ENCODE measurements around the gene AURKAIP1. TPM values are rescaled to one million over a fixed set of nuclear protein-coding genes. Genes with fewer than 3 reads are reported as not detected.

AURKAIP1 gene
- total and polyA plus RNA-seq, 2 of the 13 experiments (the other 11 are each of a cell fraction or from before 2014, with no cell fraction given), result 69.5 to 175 TPM

- TF ChIP-seq ZSCAN30 (CRISPR knock-in tag; IDR thresholded peaks at IDR 0.05), result no peak
- TF ChIP-seq PAF1 (CRISPR knock-in tag; IDR thresholded peaks at IDR 0.05), result no peak
- TF ChIP-seq, protein P1, sequence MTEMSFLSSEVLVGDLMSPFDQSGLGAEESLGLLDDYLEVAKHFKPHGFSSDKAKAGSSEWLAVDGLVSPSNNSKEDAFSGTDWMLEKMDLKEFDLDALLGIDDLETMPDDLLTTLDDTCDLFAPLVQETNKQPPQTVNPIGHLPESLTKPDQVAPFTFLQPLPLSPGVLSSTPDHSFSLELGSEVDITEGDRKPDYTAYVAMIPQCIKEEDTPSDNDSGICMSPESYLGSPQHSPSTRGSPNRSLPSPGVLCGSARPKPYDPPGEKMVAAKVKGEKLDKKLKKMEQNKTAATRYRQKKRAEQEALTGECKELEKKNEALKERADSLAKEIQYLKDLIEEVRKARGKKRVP (CRISPR knock-in tag; IDR thresholded peaks at IDR 0.05), result peak in 1 of 2 experiments; percentile 54; a peak in 1 of 4 replicates
- TF ChIP-seq TSC22D2 (CRISPR knock-in tag; IDR thresholded peaks at IDR 0.05; ENCODE audit: borderline replicate concordance), result no peak
- TF ChIP-seq, protein P2, sequence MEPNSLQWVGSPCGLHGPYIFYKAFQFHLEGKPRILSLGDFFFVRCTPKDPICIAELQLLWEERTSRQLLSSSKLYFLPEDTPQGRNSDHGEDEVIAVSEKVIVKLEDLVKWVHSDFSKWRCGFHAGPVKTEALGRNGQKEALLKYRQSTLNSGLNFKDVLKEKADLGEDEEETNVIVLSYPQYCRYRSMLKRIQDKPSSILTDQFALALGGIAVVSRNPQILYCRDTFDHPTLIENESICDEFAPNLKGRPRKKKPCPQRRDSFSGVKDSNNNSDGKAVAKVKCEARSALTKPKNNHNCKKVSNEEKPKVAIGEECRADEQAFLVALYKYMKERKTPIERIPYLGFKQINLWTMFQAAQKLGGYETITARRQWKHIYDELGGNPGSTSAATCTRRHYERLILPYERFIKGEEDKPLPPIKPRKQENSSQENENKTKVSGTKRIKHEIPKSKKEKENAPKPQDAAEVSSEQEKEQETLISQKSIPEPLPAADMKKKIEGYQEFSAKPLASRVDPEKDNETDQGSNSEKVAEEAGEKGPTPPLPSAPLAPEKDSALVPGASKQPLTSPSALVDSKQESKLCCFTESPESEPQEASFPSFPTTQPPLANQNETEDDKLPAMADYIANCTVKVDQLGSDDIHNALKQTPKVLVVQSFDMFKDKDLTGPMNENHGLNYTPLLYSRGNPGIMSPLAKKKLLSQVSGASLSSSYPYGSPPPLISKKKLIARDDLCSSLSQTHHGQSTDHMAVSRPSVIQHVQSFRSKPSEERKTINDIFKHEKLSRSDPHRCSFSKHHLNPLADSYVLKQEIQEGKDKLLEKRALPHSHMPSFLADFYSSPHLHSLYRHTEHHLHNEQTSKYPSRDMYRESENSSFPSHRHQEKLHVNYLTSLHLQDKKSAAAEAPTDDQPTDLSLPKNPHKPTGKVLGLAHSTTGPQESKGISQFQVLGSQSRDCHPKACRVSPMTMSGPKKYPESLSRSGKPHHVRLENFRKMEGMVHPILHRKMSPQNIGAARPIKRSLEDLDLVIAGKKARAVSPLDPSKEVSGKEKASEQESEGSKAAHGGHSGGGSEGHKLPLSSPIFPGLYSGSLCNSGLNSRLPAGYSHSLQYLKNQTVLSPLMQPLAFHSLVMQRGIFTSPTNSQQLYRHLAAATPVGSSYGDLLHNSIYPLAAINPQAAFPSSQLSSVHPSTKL (CRISPR knock-in tag; IDR thresholded peaks at IDR 0.05), result peak; percentile 94
- TF ChIP-seq, protein P3, sequence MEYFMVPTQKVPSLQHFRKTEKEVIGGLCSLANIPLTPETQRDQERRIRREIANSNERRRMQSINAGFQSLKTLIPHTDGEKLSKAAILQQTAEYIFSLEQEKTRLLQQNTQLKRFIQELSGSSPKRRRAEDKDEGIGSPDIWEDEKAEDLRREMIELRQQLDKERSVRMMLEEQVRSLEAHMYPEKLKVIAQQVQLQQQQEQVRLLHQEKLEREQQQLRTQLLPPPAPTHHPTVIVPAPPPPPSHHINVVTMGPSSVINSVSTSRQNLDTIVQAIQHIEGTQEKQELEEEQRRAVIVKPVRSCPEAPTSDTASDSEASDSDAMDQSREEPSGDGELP (IDR thresholded peaks at IDR 0.05; ENCODE audit: borderline replicate concordance, low read depth), result peak; percentile 87; the same call in 1 of the 2 replicates
- peak; percentile 75; the same call in 1 of the 2 replicates for TF ChIP-seq SAFB2 (CRISPR knock-in tag; IDR thresholded peaks at IDR 0.05; ENCODE audit: borderline replicate concordance, low read depth)
- no peak for TF ChIP-seq ZNF674 (CRISPR knock-in tag; IDR thresholded peaks at IDR 0.05; ENCODE audit: low read depth)
- TF ChIP-seq JUNB (CRISPR knock-in tag; IDR thresholded peaks at IDR 0.05; ENCODE audit: borderline replicate concordance), result no peak
- TF ChIP-seq KDM4B (CRISPR knock-in tag; IDR thresholded peaks at IDR 0.05), result peak; percentile 92
- TF ChIP-seq, protein P4, sequence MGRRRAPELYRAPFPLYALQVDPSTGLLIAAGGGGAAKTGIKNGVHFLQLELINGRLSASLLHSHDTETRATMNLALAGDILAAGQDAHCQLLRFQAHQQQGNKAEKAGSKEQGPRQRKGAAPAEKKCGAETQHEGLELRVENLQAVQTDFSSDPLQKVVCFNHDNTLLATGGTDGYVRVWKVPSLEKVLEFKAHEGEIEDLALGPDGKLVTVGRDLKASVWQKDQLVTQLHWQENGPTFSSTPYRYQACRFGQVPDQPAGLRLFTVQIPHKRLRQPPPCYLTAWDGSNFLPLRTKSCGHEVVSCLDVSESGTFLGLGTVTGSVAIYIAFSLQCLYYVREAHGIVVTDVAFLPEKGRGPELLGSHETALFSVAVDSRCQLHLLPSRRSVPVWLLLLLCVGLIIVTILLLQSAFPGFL (CRISPR knock-in tag; IDR thresholded peaks at IDR 0.05), result no peak
- no peak for TF ChIP-seq CBX2 (IDR thresholded peaks at IDR 0.05; ENCODE audit: low read depth, low read length)
- TF ChIP-seq CBX2 (CRISPR knock-in tag; IDR thresholded peaks at IDR 0.05; ENCODE audit: low read depth), result peak; percentile 71; the same call in 1 of the 2 replicates
- TF ChIP-seq JUN (CRISPR knock-in tag; IDR thresholded peaks at IDR 0.05), result peak; percentile 88
- TF ChIP-seq ZNF597 (CRISPR knock-in tag; IDR thresholded peaks at IDR 0.05), result no peak
- TF ChIP-seq, protein P5, sequence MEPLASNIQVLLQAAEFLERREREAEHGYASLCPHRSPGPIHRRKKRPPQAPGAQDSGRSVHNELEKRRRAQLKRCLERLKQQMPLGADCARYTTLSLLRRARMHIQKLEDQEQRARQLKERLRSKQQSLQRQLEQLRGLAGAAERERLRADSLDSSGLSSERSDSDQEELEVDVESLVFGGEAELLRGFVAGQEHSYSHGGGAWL (CRISPR knock-in tag; IDR thresholded peaks at IDR 0.05), result peak; percentile 48; the same call in 1 of the 2 replicates
- TF ChIP-seq, protein P6, sequence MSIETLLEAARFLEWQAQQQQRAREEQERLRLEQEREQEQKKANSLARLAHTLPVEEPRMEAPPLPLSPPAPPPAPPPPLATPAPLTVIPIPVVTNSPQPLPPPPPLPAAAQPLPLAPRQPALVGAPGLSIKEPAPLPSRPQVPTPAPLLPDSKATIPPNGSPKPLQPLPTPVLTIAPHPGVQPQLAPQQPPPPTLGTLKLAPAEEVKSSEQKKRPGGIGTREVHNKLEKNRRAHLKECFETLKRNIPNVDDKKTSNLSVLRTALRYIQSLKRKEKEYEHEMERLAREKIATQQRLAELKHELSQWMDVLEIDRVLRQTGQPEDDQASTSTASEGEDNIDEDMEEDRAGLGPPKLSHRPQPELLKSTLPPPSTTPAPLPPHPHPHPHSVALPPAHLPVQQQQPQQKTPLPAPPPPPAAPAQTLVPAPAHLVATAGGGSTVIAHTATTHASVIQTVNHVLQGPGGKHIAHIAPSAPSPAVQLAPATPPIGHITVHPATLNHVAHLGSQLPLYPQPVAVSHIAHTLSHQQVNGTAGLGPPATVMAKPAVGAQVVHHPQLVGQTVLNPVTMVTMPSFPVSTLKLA (IDR thresholded peaks at IDR 0.05), result peak; percentile 94
- peak; percentile 98 for TF ChIP-seq RBM22 (optimal IDR thresholded peaks at IDR 0.05; ENCODE audit: low read length)
Measured at GRCh38 chr1:1400576-1401456, 25.8 kb upstream of the AURKAIP1 start (continued).
